ENCODE results near the gene NUDT14.

NUDT14 gene

GRCh38 chr14:105180592-105181548 lies at the start of gene NUDT14:
Gene NUDT14 (minus strand): TSS chr14:105181312. CDS start chr14:105181209, 103 bp downstream.
- no peak for DNase-seq

GRCh38 chr14:105229099-105229655 lies 48.1 kb upstream of the NUDT14 start:
- no peak for DNase-seq

- no peak for DNase-seq
Observed at GRCh38 chr14:105228562-105228961, 47.5 kb upstream of the NUDT14 start.

- DNase-seq: no peak
Observed at GRCh38 chr14:105227346-105227745, 46.2 kb upstream of the NUDT14 start.

- no peak for DNase-seq
Observed at GRCh38 chr14:105226198-105226597, 45.1 kb upstream of the NUDT14 start.

- no peak for DNase-seq
Observed at GRCh38 chr14:105224845-105225570, 43.9 kb upstream of the NUDT14 start.

GRCh38 chr14:105223770-105224544 lies 42.8 kb upstream of the NUDT14 start:
- DNase-seq: no peak

GRCh38 chr14:105223260-105223659 lies 42.1 kb upstream of the NUDT14 start:
- DNase-seq: no peak

GRCh38 chr14:105221598-105222178 lies 40.6 kb upstream of the NUDT14 start:
- no peak for DNase-seq

GRCh38 chr14:105220699-105221597 lies 39.8 kb upstream of the NUDT14 start:
- no peak for DNase-seq

GRCh38 chr14:105219753-105220152 lies 38.6 kb upstream of the NUDT14 start:
- no peak for DNase-seq

- no peak for DNase-seq
Observed at GRCh38 chr14:105219043-105219612, 38.0 kb upstream of the NUDT14 start.

- no peak for DNase-seq
Observed at GRCh38 chr14:105218611-105219010, 37.5 kb upstream of the NUDT14 start.

- DNase-seq: no peak
Observed at GRCh38 chr14:105217774-105218173, 36.7 kb upstream of the NUDT14 start.

- DNase-seq: no peak
Observed at GRCh38 chr14:105216490-105217247, 35.6 kb upstream of the NUDT14 start.

- DNase-seq: no peak
Observed at GRCh38 chr14:105215602-105216001, 34.5 kb upstream of the NUDT14 start.

GRCh38 chr14:105214324-105214915 lies 33.3 kb upstream of the NUDT14 start:
- no peak for DNase-seq

GRCh38 chr14:105213361-105213760 lies 32.2 kb upstream of the NUDT14 start:
- no peak for DNase-seq

- DNase-seq: no peak
Observed at GRCh38 chr14:105212541-105213300, 31.6 kb upstream of the NUDT14 start.

All from cerebellar nuclear complex (tissue), 1 donor.